GOT3 (cell line): Measurements from ENCODE around the gene POLR2L.

Experiments
- DNase-seq: peaks from one replicate; lab custom pipeline; 2025; ENCODE audit warnings: mixed read lengths; lab: John Stamatoyannopoulos, UW

The POLR2L gene

GRCh38 chr11:826836-827145 is 15.5 kb downstream of the POLR2L start:
- no peak for DNase-seq

- DNase-seq = no peak
Measured at GRCh38 chr11:826227-826621, 16.1 kb downstream of the POLR2L start.

- no peak for DNase-seq
Measured at GRCh38 chr11:825366-826226, 16.7 kb downstream of the POLR2L start.

GRCh38 chr11:824942-825341 is 17.4 kb downstream of the POLR2L start:
- DNase-seq = no peak

- no peak for DNase-seq
Measured at GRCh38 chr11:824292-824880, 17.9 kb downstream of the POLR2L start.

GRCh38 chr11:823441-824291 is 18.7 kb downstream of the POLR2L start:
- no peak for DNase-seq

GRCh38 chr11:821512-822371 is 20.6 kb downstream of the POLR2L start:
- DNase-seq = no peak

GRCh38 chr11:820655-821511 is 21.4 kb downstream of the POLR2L start:
- no peak for DNase-seq

GRCh38 chr11:819943-820649 is 22.2 kb downstream of the POLR2L start:
- no peak for DNase-seq

- peak; percentile 47 for DNase-seq
Measured at GRCh38 chr11:819129-819931, 23.0 kb downstream of the POLR2L start.

- peak; percentile 12 for DNase-seq
Measured at GRCh38 chr11:818396-819128, 23.8 kb downstream of the POLR2L start, which contains the start of gene PNPLA2. Gene PNPLA2, plus strand, starts transcription at chr11:818914. Its CDS starts 805 bp downstream, at chr11:819719.

- DNase-seq = no peak
Measured at GRCh38 chr11:816433-816779, 25.9 kb downstream of the POLR2L start.

GRCh38 chr11:815675-816432 is 26.5 kb downstream of the POLR2L start:
- DNase-seq = no peak

- DNase-seq = no peak
Measured at GRCh38 chr11:813456-814096, 28.8 kb downstream of the POLR2L start.

GRCh38 chr11:813072-813455 is 29.3 kb downstream of the POLR2L start:
- no peak for DNase-seq

- DNase-seq = no peak
Measured at GRCh38 chr11:812390-812789, 29.9 kb downstream of the POLR2L start.

- no peak for DNase-seq
Measured at GRCh38 chr11:811446-812245, 30.7 kb downstream of the POLR2L start.
